Measurements from ENCODE around the gene CCL11.

Gene CCL11

DNA sequence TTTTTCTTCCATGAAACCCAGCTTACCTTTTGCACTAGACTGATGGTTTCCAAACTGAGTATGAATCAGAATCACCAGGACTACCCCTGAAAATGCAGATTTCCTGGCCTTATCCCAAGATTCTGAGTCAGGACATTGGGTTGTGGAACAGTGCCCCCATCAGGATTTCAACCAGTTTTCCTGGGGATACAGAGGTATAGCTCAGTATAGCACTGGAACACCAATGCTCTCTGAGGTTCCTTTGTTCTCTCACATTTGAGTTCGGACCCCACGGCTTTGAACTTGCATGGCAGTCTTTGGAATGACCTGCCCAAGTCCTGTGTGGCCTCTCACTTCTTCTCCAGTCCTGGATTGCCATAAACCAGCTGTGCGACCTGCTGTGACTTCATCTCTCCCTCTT lies 20.9 kb downstream of the CCL11 start:
- no peak overlapping the region for H2AFZ ChIP-seq (ENCODE audit: low read length)
- no peak for DNase-seq
- H3K4me2 ChIP-seq (ENCODE audit: low read depth, low read length) = no peak overlapping the region
- peaks cover 32% of the 10 kb centered on the region for H3K4me1 ChIP-seq (ENCODE audit: low read length)
- no peak overlapping the region for H3K4me3 ChIP-seq (ENCODE audit: low read length)
- peaks cover 3% of the 10 kb centered on the region for H3F3A ChIP-seq (ENCODE audit: insufficient read depth, low read length)
- H3K9me2 ChIP-seq (replicated peaks; ENCODE audit: insufficient read depth, low read length) = no peaks in the 10 kb centered on the region
- no peaks in the 10 kb centered on the region for H3K27me3 ChIP-seq (replicated peaks; ENCODE audit: insufficient read depth, low read length)
- H4K20me1 ChIP-seq (ENCODE audit: insufficient read depth, low read length) = no peaks in the 10 kb centered on the region
- no peak overlapping the region for H3K27ac ChIP-seq (ENCODE audit: low read length)
- no peaks in the 10 kb centered on the region for H3K9me3 ChIP-seq (replicated peaks; ENCODE audit: insufficient read depth, low read length)
- H3K79me2 ChIP-seq (ENCODE audit: low read length) = no peaks in the 10 kb centered on the region
- TF ChIP-seq EZH2phosphoT487 (IDR thresholded peaks at IDR 0.05; ENCODE audit: low read length) = no peak
- TF ChIP-seq EZH2 (optimal IDR thresholded peaks at IDR 0.05; ENCODE audit: low read depth, low read length) = no peak
- TF ChIP-seq, protein P1, sequence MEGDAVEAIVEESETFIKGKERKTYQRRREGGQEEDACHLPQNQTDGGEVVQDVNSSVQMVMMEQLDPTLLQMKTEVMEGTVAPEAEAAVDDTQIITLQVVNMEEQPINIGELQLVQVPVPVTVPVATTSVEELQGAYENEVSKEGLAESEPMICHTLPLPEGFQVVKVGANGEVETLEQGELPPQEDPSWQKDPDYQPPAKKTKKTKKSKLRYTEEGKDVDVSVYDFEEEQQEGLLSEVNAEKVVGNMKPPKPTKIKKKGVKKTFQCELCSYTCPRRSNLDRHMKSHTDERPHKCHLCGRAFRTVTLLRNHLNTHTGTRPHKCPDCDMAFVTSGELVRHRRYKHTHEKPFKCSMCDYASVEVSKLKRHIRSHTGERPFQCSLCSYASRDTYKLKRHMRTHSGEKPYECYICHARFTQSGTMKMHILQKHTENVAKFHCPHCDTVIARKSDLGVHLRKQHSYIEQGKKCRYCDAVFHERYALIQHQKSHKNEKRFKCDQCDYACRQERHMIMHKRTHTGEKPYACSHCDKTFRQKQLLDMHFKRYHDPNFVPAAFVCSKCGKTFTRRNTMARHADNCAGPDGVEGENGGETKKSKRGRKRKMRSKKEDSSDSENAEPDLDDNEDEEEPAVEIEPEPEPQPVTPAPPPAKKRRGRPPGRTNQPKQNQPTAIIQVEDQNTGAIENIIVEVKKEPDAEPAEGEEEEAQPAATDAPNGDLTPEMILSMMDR (IDR thresholded peaks at IDR 0.05; ENCODE audit: low read length) = no peak
- no peak overlapping the region for H3K9ac ChIP-seq (ENCODE audit: low read length)
- no peaks in the 10 kb centered on the region for H3K36me3 ChIP-seq (replicated peaks; ENCODE audit: insufficient read depth, low read length)

DNA sequence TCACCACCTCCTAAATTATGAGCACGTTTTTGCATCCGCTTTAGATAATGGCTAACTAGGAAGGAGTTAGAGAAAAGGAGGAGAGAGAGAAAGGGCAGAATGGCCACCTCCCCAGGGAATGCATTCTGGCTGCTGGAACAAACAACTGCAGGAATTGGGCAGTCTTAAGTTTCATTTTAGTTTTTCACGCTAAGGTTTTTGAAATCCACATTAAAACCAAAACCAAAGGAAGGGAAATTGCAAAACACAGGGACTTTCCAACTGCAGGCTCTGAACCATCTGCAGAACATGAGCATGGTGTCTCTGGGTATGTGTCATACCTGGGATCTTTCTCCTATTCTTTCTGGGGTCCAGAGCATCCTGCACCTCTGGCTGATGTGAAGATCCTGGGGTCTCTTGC lies 21.6 kb downstream of the CCL11 start:
- Histone ChIP-seq H3K27me3 (replicated peaks; ENCODE audit: insufficient read depth, low read length) (no peaks in the 10 kb centered on the region), H3K4me1 (ENCODE audit: low read length) (peaks cover 25% of the 10 kb centered on the region), H3K4me3 (ENCODE audit: low read length) (no peak overlapping the region), H3K9me3 (replicated peaks; ENCODE audit: insufficient read depth, low read length) (no peaks in the 10 kb centered on the region), H3K36me3 (replicated peaks; ENCODE audit: insufficient read depth, low read length) (no peaks in the 10 kb centered on the region), H3K27ac (ENCODE audit: low read length) (no peak overlapping the region), H3K4me2 (ENCODE audit: low read depth, low read length) (peak overlapping the region; percentile 40), H3F3A (ENCODE audit: insufficient read depth, low read length) (no peaks in the 10 kb centered on the region), H3K9me2 (replicated peaks; ENCODE audit: insufficient read depth, low read length) (no peaks in the 10 kb centered on the region), H2AFZ (ENCODE audit: low read length) (no peak overlapping the region), H4K20me1 (ENCODE audit: insufficient read depth, low read length) (no peaks in the 10 kb centered on the region), H3K9ac (ENCODE audit: low read length) (no peak overlapping the region), H3K79me2 (ENCODE audit: low read length) (no peaks in the 10 kb centered on the region)
- TF ChIP-seq, protein P1 (IDR thresholded peaks at IDR 0.05; ENCODE audit: low read length) = no peak
- TF ChIP-seq EZH2phosphoT487 (IDR thresholded peaks at IDR 0.05; ENCODE audit: low read length) (no peak), EZH2 (optimal IDR thresholded peaks at IDR 0.05; ENCODE audit: low read depth, low read length) (no peak)
- DNase-seq = no peak

DNA sequence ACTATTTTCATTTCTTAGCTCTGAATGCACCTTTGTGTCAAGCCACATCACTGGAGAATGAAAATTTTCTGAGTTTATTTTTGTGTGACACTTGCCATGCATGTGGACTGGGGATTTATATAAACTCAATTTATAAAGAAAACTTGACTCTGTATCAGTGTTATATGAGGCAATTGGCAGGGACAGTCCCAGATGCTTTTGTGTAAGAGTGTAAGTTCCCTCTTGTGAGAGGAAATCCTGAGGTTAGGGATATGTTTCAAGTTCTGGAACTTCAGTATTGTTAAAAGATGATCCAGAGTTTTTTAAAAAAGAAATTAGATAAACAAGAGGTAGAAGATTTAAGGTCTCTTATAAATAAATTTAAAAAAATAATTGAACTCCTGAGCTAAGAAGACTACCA lies 22.8 kb downstream of the CCL11 start:
- Histone ChIP-seq H3K4me2 (ENCODE audit: low read depth, low read length) (no peak overlapping the region), H3K9me3 (replicated peaks; ENCODE audit: insufficient read depth, low read length) (no peaks in the 10 kb centered on the region), H3K9me2 (replicated peaks; ENCODE audit: insufficient read depth, low read length) (no peaks in the 10 kb centered on the region), H3K4me3 (ENCODE audit: low read length) (no peak overlapping the region), H3K79me2 (ENCODE audit: low read length) (no peaks in the 10 kb centered on the region), H3K4me1 (ENCODE audit: low read length) (peaks cover 17% of the 10 kb centered on the region), H3K36me3 (replicated peaks; ENCODE audit: insufficient read depth, low read length) (no peaks in the 10 kb centered on the region), H3K27ac (ENCODE audit: low read length) (no peak overlapping the region), H4K20me1 (ENCODE audit: insufficient read depth, low read length) (no peaks in the 10 kb centered on the region), H2AFZ (ENCODE audit: low read length) (no peak overlapping the region), H3K27me3 (replicated peaks; ENCODE audit: insufficient read depth, low read length) (no peaks in the 10 kb centered on the region), H3K9ac (ENCODE audit: low read length) (no peak overlapping the region), H3F3A (ENCODE audit: insufficient read depth, low read length) (no peaks in the 10 kb centered on the region)
- DNase-seq = no peak
- no peak for TF ChIP-seq EZH2 (optimal IDR thresholded peaks at IDR 0.05; ENCODE audit: low read depth, low read length)
- no peak for TF ChIP-seq EZH2phosphoT487 (IDR thresholded peaks at IDR 0.05; ENCODE audit: low read length)
- TF ChIP-seq, protein P1 (IDR thresholded peaks at IDR 0.05; ENCODE audit: low read length) = no peak

Data from MM.1S (cell line).